CD4-positive, alpha-beta T cell treated with Interleukin-12 subunit alpha and Interleukin-12 subunit beta, for 1 hour (primary cell): ENCODE measurements around the gene SORBS2.
"Not testable (repeated sequence)": the region's sequence is repeated elsewhere in the genome, so short reads cannot be mapped to it uniquely, and the experiment has no call there.

Experiments
- DNase-seq: peaks from one replicate; pipeline ENCODE4 v3.0.0-alpha.2; 2020

SORBS2 gene

GRCh38 chr4:185735866-185736400 lies 76.1 kb downstream of the SORBS2 start:
- no peak for DNase-seq

GRCh38 chr4:185734930-185735329 lies 77.1 kb downstream of the SORBS2 start:
- DNase-seq: no peak

- no peak for DNase-seq
Measured at GRCh38 chr4:185734214-185734613, 77.8 kb downstream of the SORBS2 start.

GRCh38 chr4:185730849-185731608 lies 81.0 kb downstream of the SORBS2 start:
- DNase-seq: no peak

- no peak for DNase-seq
Measured at GRCh38 chr4:185730387-185730786, 81.6 kb downstream of the SORBS2 start.

GRCh38 chr4:185729391-185729804 lies 82.6 kb downstream of the SORBS2 start:
- DNase-seq: no peak

GRCh38 chr4:185728893-185729292 lies 83.1 kb downstream of the SORBS2 start:
- DNase-seq: no peak

- no peak for DNase-seq
Measured at GRCh38 chr4:185726931-185727330, 85.1 kb downstream of the SORBS2 start.

- no peak for DNase-seq
Measured at GRCh38 chr4:185723631-185724260, 88.2 kb downstream of the SORBS2 start.

- DNase-seq: no peak
Measured at GRCh38 chr4:185722029-185722316, 90.0 kb downstream of the SORBS2 start.

- DNase-seq: no peak
Measured at GRCh38 chr4:185721190-185722028, 90.6 kb downstream of the SORBS2 start.

GRCh38 chr4:185719500-185719858 lies 92.5 kb downstream of the SORBS2 start:
- DNase-seq: no peak

- DNase-seq: no peak
Measured at GRCh38 chr4:185718578-185719499, 93.2 kb downstream of the SORBS2 start.

- DNase-seq: no peak
Measured at GRCh38 chr4:185717377-185717741, 94.6 kb downstream of the SORBS2 start.

GRCh38 chr4:185716577-185717376 lies 95.2 kb downstream of the SORBS2 start:
- DNase-seq: no peak

- DNase-seq: no peak
Measured at GRCh38 chr4:185716141-185716551, 95.8 kb downstream of the SORBS2 start.

GRCh38 chr4:185714524-185714923 lies 97.5 kb downstream of the SORBS2 start:
- not testable (repeated sequence) for DNase-seq

GRCh38 chr4:185713731-185714130 lies 98.3 kb downstream of the SORBS2 start:
- DNase-seq: no peak

GRCh38 chr4:185713272-185713671 lies 98.7 kb downstream of the SORBS2 start:
- no peak for DNase-seq

- no peak for DNase-seq
Measured at GRCh38 chr4:185712350-185713024, 99.5 kb downstream of the SORBS2 start.

- no peak for DNase-seq
Measured at GRCh38 chr4:185711726-185712125, 100.3 kb downstream of the SORBS2 start.
